NCI-H2227 (cell line): Measurements from ENCODE around the gene VSTM2B.

Source experiments
- DNase-seq: peaks from one replicate; lab custom pipeline; 2025; ENCODE audit not compliant: unreplicated experiment; lab: John Stamatoyannopoulos, UW

Gene VSTM2B

DNA sequence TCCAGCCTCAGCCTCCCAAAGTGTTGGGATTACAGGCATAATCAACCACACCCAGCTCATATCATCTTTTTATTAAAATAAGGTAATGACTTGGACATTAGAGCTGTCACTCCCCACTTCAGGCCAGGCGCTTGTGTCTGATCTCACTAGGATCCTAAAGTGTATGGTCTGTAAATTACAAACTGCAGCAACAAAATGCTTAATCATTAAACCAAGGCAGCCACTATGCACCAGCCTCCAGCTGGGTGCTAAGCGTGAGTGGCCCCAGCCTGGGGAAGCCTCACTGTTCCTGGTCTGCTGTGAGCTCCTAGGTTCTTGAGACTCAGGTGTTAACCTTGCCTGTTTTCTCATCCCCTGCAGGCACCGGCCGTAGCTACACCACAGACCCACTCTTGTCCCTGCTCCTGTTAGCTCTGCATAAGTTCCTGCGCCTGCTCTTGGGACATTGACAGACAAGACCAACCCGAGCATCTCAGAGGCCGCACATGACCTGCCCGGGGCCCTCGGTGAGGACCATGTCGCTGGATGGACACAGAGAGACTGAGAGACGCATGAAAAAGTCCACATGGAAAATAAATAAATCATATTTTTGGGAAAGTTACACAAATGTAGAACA is 37.8 kb downstream of the VSTM2B start:
- DNase-seq = no peak

DNA sequence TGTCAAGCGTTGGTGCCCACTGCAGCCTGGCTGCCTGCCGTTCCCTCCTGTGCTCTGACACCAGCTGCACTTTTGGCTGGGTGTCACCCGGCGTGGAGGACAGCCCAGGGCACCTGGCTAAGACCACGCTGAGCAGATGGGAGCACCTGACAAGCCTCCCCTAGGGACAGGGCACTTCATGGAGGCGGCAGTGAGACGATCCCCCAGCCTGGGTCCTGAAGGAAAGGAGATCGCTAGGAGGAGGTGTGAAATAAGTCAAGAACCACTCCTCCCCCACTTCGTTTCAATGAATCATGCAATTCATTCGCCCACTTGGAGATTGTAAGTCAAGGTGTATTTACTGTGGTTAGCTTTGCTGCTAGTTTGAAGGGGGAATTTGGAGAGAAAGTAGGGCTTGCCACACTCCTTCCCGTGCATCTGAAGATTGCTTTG is 38.8 kb downstream of the VSTM2B start:
- DNase-seq = no peak

DNA sequence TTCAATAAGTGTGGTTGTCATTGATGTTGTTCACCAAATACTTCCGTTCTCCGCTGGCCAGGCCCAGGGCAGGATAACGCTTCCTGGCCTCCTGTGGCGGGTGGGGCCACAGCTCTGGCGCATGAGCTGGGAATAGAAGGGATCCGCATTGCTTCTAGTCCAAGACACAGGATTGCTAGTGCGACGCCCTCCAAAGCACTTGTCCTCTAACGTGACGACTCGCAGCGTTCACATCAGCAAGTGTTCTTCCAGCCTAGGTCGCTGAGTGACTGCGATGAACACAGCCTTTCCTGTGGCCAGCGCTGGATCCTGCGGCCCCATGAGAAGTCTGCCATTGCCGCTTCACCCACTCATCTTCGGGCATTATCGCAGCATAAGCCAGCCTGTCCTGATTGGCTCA is 39.4 kb downstream of the VSTM2B start:
- no peak for DNase-seq

DNA sequence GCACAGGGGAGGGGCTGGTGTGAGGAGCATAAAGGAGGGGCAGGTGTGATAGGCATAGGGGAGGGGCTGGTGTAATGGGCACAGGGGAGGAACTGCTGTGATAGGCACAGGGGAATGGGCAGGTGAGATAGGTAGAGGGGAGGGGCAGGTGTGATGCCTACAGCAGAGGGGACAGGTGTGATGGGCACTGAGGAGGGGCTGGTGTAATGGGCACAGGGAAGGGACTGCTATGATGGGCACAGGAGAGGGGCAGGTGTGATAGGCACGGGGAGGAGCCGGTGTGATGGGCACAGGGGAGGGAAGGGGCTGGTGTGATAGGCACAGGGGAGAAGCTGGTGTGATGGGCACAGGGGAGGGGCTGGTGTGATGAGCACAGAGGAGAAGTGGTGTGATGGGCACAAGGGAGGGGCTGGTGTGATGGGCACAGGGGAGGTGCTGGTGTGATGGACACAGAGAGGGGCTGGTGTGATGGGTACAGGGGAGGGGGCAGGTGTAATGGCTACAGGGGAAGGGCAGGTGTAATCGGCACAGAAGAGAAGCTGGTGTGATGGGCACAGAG is 40.8 kb downstream of the VSTM2B start:
- DNase-seq = no peak

DNA sequence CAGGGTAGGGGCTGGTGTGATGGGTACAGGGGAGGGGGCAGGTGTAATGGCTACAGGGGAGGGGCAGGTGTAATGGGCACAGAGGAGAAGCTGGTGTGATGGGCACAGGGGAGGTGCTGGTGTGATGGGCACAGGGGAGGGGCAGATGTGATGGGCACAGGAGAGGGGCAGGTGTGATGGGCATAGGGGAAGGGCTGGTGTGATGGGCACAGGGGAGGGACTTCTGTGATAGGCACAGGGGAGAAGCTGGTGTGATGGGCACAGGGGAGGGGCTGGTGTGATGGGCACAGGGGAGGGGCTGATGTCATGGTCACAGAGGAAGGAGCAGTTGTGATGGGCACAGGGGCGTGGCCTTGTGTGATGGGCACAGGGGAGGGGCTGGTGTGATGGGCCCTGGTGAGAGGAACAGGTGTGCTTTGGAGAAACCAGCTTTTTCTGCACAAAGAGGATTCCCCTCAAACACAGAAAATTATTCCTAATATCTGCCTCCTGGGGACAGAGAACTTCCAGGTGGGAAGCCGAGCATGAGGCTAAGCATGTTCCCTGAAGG is 41.6 kb downstream of the VSTM2B start:
- no peak for DNase-seq

DNA sequence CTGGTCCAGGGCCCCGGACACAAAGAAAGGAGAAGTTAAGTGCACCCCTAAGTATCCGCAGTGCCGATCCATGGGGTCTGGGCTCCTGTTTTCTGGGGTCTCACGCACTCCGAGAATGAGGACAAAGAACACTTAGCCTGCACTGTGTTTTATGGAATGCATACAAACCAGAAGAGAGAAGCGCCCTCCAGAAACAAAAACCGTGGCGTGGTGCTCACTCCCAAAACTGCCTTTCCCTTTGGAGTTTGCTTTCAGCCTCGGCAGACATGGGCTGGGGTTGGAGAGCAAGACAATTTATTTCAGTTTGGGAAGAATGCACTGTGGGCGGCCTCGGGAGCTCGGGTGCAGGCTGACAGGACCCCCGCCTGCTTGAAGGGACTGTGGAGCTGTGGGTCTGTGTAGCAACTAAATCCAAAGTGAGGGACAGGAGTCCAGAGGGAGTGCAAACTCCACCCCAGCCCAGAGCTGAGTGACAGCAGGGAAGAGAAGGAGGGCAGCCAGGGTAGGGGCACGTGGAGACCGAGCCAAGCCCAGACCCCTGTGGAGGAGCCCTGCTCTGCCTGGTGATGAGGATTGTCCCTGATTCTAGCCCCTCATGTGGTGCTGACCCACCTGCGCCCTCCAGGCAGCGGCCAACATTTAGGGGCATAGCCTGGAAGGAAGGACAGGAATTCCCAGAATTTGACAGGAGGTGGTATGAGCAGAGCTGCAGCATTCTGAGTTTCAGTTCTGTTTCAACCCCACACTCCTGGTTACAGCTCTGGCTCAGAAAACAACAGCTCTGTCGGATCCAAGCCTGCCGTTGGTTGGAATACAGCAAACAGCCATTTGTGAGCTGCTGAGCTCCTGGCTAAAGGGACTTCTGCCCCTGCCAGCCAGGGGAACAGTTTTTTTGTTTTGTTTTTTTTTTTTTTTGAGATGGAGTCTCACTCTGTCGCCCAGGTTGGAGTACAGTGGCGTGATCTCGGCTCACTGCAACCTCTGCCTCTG is 42.5 kb downstream of the VSTM2B start:
- DNase-seq = no peak

DNA sequence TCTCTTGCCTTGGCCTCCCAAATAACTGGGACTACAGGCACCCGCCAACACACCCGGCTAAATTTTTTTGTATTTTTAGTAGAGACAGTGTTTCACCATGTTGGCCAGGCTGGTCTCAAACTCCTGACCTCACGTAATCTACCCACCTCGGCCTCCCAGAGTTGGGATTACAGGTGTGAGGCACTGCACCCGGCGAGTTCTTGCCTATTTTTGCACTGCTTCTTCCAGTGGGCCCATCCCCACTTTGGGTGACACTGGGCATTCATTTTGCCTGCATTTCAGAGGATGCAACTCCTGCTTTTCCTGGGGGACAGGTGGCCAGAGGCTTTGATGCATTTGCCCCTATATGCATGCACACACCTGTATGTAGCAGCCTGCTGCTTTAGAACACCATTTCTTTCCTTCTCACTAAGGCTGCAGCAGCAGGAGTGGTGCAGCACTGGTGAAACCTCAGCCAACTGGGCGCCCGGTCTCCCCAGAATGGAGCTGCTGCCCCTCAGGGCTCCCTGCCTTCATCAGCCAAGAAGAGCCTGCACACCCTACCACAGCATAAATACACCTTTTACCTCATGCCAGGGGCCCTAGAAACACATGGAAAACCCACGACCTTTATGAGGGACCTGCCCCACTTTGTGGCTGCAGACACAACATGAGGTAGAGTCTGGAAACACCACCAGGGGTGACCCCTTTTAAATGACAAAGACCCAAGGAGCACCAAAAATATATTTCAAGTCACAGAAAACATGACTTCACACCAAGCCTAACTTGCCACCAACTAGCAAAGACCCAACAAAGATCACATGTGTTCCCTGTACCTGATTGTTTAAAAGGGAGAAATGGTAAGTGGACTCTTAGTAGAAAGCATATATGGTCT is 43.5 kb downstream of the VSTM2B start:
- DNase-seq = no peak

DNA sequence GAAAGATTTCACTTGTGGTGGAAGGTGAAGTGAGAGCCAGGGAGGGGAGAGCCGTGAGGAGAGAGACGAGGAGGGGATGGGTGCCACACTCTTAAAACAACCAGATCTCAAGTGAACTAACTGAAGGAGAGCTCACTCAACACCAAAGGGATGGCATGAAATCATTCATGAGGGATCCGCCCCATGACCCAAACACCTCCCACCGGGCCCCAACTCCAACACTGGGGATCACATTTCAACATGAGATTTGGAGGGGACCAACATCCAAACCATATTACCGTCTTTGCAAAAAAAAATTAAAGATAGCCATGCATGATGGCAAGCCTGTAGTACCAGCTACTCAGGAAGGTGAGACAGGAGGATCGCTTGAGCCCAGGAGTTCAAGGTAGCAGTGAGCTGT is 45.4 kb downstream of the VSTM2B start:
- DNase-seq = no peak

DNA sequence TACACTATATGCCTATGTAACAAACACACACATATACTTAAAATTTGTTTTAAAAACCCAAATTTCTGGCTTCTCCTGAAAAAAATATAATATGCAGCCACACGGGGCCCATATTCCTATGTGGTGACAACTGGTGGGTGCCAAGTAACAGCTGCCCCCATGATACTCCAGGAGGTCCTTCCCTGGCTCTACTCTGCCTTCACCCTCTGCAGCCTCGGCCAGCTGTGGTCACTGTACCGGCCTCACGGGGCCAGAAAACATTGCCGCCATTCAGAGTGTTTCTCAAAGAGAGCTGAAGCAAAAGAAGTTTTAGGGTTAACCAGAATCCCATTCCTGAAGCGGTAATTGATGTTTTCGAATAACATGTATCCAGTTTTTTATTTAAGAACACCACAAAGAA is 47.7 kb downstream of the VSTM2B start:
- no peak for DNase-seq

DNA sequence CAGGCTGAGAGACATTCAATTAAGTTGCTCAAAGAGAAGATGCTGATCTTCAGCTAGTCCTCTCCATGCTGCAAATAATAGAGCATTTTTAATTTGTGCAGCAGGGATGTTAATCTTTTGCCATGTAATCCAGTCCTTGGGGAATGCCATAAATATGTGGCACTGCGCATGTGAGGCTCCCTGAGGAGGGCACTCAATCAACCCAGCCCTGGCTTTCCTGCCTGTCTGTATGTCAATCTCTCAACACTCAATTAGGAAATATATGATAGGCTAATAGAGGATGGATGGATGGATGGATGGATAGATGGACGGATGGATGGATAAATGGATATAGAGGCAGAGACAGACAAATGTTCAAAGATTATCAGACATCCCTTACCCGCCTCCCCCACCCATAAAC is 48.7 kb downstream of the VSTM2B start:
- no peak for DNase-seq

DNA sequence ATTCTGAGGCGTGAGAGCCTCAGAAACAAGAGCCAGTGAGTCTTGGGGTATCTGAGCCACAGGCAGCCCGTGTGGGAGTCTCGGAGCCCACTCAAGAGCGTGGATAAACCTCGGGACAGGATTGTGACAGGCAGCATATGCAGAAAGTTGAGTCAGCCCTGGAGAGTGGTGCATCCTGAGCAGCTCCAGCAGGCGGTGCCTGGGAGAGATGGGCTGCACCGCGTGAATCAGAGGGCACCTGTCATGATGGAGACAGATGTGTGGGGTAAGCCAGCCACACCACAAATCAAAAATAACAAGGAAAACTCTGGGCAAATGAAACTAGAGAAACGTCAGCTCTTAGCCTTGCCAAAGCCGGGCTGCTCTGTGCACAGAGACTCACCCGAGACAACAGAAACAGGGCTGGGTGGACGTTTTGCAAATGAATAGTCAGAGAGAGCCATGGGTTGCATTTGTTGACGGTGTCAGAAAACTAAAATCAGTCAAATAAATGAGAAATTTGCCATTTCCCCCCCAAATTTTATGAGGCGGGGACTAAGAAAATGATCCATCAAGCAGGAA is 50.3 kb downstream of the VSTM2B start:
- DNase-seq = no peak

DNA sequence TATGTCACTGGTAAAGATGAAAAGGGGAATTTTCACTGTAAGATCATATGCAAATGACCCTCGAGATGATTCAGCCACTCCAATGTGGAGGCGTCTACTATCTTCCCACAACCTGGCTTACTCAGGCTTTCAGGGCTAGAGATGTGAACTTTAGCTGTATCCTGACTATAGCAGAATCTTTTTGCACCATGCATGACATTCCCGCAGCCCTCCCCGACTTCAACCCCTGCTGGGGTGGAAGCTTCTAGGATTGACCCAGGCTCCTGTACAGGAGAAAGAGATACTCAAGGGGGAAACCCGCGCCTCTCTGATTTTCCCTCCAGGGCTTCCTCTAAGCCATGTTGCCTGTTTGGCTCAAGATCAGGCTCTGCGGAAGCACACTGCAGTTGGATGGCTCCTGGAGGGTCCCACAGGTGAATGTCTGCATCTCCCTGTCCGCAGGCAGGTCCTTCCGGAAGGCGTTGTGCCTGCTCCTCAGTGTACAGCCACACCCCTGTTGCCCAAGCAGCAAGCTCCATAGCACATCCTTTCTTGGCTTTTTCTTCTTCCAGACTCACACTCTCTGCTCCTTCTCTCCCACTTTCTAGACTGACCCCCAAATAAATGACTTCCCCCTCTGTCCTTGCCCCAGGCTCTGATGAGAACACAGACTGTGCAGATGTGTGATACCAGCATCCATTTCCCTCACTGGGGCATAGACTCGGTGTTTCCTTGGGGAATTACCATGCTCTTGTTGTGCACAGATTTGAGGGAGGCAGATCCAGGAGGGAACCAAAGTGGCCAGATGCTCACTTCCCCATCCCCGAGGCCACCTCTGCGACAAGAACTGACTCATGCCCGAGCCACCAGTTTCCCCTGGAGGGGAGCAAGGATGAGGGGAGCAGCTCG is 51.2 kb downstream of the VSTM2B start:
- DNase-seq = no peak

DNA sequence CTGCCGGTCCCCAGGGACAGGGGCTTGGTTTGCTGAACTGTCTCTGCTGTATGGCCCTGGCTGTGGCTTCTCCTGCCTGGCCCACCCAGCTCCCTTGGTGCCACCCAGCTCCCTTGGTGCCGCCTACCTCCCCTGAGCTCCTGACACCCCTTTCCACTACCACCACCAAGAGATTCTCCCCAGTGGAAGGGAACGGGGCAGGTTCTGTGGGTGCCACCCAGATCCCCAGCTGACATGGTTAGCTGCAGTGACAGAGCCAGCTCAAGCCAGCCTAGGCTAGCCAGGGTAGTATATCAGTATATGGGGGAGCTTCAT is 51.8 kb downstream of the VSTM2B start:
- DNase-seq = no peak

DNA sequence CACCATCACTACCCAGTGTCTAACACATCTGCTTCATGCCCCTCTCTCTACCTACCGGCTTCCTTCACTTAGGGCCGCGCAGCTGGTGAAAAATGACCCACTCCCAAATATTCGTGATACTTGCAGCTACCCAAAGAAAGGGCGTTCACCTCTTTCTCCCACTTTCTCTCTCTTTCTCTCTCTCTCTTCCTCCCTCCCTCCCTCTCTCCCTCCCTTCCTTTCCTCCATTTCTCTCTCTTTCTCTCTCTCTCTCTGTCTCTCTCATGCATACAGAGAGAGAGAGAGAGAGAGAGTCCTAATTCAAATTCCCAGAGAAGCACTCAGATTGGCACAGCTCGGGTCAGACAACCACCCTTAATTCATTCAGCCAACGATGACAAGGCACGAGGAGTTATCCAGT is 52.6 kb downstream of the VSTM2B start:
- DNase-seq = no peak

DNA sequence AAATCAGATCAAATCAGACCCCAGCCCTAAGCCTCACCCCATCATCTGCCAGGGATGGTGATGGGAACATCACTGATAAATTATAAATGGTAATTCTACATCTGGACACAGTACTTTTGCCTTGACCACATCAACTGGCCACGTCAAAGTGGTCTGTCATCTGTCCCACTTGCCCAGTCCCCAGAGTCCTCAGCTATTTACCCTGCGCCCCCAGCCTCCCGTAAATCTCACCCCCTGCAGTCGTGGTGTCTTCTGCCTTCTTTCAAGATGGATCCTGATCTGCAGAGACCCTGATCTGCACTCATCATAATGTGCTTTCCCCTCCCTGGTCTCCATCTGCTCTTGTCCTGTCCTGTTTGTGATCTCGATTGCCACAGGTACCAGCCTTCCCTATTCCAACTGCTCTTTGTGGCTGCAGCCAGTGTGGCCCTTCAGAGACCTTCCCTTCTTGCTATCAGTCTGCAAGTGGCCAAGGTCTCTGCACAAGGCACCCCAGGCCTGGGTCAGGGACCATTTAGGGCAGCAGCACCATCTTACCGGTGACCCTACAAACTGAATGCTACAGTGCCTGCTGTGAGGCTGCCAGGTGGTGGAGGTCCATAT is 53.6 kb downstream of the VSTM2B start:
- DNase-seq = no peak

DNA sequence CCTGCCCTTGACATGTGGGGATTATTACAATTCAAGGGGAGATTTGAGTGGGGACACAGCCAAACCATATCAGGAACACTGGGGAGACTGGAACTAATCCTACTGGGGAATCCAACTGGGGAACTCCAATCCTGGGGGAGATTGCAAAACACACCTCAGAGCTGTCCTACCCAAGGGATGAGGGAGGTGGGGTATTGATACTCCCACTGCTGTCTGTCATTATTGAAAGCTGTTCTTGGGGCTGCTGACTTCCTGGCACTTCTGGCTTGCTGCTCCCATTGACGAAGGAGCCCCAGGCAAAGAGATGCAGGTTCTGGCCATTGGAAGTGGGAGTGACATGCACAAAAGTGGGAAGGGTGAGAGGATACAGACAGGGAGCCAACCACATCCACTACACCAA is 55.6 kb downstream of the VSTM2B start:
- DNase-seq = no peak

DNA sequence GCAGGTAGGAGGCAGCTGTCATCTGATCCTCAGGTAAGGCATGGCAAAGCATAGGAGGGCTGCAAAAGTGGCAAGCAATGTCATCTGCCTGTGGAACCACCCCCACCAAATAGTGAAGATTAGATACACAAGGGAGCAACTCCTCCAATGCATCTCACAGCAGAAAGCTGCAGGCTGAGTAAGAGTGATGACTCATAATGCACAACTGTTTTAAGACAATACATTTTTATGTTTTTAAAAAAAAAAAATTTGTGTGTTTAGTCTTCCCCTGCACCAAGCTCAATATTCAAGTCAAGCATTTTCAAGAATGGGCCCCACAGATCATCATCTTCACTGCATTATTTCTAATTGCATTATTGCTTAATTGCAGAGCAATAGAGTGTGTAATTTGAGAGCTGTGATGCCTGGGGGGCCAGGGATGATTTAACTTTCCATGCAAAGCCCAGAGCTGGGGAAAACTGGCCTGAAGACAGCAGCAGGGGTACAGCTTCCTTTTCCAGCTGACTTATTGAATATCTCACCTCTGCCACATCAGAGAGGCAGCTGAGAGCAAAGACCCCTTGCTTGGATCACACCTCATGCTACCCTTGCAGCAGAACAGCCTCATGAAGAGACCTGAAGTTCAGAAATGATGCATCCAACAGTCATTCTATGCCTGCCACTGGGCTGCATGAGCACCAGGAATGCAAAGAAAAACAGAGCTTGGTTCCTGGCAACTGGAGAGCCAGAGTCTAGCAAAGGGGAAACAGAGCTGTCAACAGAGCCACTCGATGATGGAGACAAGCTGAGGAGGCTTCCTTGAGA is 57.6 kb downstream of the VSTM2B start:
- DNase-seq = no peak

DNA sequence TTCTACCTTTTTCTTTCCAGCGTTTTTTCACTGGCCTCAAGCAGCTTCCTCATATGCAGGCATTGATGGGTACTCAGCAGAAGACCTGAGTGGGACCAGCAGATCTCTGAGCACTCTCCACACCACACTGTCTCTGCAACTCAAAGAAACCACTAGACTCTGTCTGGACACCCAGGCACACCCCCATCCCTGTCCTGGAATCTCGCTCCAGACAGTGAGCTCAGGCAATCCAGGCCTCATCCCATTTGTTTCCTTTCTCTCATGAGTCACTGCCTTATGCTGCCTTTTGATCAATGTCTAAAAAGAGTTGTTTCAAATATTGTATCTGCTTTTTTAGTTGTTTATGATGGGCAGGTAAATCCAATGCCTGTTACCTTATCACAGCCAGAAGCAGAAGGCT is 60.6 kb downstream of the VSTM2B start:
- no peak for DNase-seq

DNA sequence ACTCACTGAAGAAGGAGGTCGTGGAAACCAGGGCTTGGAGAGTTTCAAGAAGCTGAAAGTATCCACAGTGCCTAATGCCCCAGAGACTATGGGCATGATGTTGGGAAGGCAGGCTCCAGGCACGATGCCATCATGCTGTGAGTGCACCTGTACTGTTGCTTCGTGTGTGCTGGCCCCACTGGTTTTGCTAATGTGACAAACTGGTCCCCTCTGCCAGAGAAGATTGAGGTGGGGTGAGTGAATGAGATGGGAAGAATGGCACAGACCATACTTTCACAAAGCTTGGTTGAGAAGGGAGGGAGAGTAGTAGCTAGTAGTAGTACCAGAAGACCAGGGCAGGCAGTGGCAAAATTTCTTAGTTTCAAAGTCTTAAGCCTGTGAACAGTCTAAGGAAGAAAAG is 61.3 kb downstream of the VSTM2B start:
- DNase-seq = no peak
